Fibroblast of lung (primary cell): ENCODE results near the gene SCRT2. TPM values are rescaled to one million over a fixed set of nuclear protein-coding genes. Genes with fewer than 3 reads are reported as not detected.
"Not testable (repeated sequence)": the region's sequence is repeated elsewhere in the genome, so short reads cannot be mapped to it uniquely, and the experiment has no call there.

ENCODE experiments used
- DNase-seq, 2 donors: peaks; one replicate each; pipeline versions ENCODE4 v3.0.0 to v3.0.0-alpha.2; 2010; ENCODE audit warnings: low read depth in 2 of 2
- H2AFZ ChIP-seq: 2 replicates; pipeline ENCODE4 v1.5.1; 2012; ENCODE audit warnings: low read length, control low read depth, inconsistent platforms
- H3K27ac ChIP-seq: 2 replicates; pipeline ENCODE4 v1.5.1; 2011; ENCODE audit warnings: low read length, control low read depth; ENCODE audit not compliant: insufficient read depth
- H3K27me3 ChIP-seq: 2 replicates; pipeline ENCODE4 v1.5.1; 2011; ENCODE audit warnings: mild to moderate bottlenecking, low read length; ENCODE audit not compliant: control insufficient read depth, insufficient read depth
- H3K36me3 ChIP-seq: 2 replicates; pipeline ENCODE4 v1.5.1; 2011; ENCODE audit warnings: low read length; ENCODE audit not compliant: control insufficient read depth, insufficient read depth
- H3K4me1 ChIP-seq: 2 replicates; pipeline ENCODE4 v1.5.1; 2011; ENCODE audit warnings: low read length; ENCODE audit not compliant: control insufficient read depth, insufficient read depth; ENCODE audit errors: extremely low read depth
- H3K4me2 ChIP-seq: 2 replicates; pipeline ENCODE4 v1.5.1; 2011; ENCODE audit warnings: low read length, control low read depth; ENCODE audit not compliant: insufficient read depth; ENCODE audit errors: extremely low read depth
- H3K4me3 ChIP-seq, 4 experiments: fragments of 200-600 bp in 1 of 4; sonication (generic) in 1 of 4; replicated peaks in 1 of 4; 2 replicates each; pipeline ENCODE4 v1.5.1; 2011 to 2016; ENCODE audit warnings: low read length in 4 of 4, low read depth in 3 of 4, mild to moderate bottlenecking in 3 of 4, control low read depth in 2 of 4, inconsistent platforms in 1 of 4, mixed read lengths in 1 of 4; ENCODE audit not compliant: insufficient read depth in 1 of 4; ENCODE audit errors: control extremely low read depth in 1 of 4
- H3K79me2 ChIP-seq: 2 replicates; pipeline ENCODE4 v1.5.1; 2012; ENCODE audit warnings: mild to moderate bottlenecking, low read length, inconsistent platforms; ENCODE audit not compliant: control insufficient read depth, insufficient read depth
- H3K9ac ChIP-seq: 2 replicates; pipeline ENCODE4 v1.5.1; 2011; ENCODE audit warnings: mild to moderate bottlenecking, low read length, control low read depth; ENCODE audit not compliant: insufficient read depth
- H3K9me3 ChIP-seq: 2 replicates; pipeline ENCODE4 v1.5.1; 2012; ENCODE audit warnings: low read depth, low read length; ENCODE audit not compliant: control insufficient read depth, insufficient read depth
- H4K20me1 ChIP-seq: 2 replicates; pipeline ENCODE4 v1.5.1; 2011; ENCODE audit warnings: low read length; ENCODE audit not compliant: control insufficient read depth, insufficient read depth; ENCODE audit errors: extremely low read depth
- CTCF ChIP-seq, 2 donors: IDR thresholded peaks in 1 of 2; conservative IDR thresholded peaks in 1 of 2; 1 replicate in 1 of 2; 2 replicates in 1 of 2; pipeline ENCODE4 v1.5.1; 2011 to 2012; ENCODE audit warnings: low read length in 2 of 2, control low read depth in 1 of 2, inconsistent platforms in 1 of 2, low read depth in 1 of 2, mild to moderate bottlenecking in 1 of 2
- EZH2 ChIP-seq: IDR thresholded peaks from 2 replicates; pipeline ENCODE4 v1.5.1; 2012; ENCODE audit warnings: low read length, control low read depth, mild to moderate bottlenecking; ENCODE audit errors: missing control alignments
- polyA minus RNA-seq: library from RNA; depleted of rRNA, polyadenylated mRNA; stranded (reverse); fragments of >200 nt; gene quantifications from 2 replicates; pipeline ENCODE4 v1.2.3, GENCODE V29; 2011; ENCODE audit warnings: low replicate concordance
- polyA plus RNA-seq, 2 donors: library from polyadenylated mRNA; depleted of rRNA in 1 of 2; stranded (reverse) in 1 of 2; unstranded in 1 of 2; fragments of >200 nt; gene quantifications; 2 replicates each; pipeline ENCODE4 v1.2.1, GENCODE V29; 2011 to 2012; ENCODE audit warnings: missing spikeins in 1 of 2
- total RNA-seq: library from RNA; depleted of rRNA; stranded (reverse); fragments of >200 nt; gene quantifications from 2 replicates; pipeline ENCODE4 v1.2.1, GENCODE V29; 2014

SCRT2 gene
- total RNA-seq: not detected in 2 replicates
- not detected in 2 replicates for polyA plus RNA-seq
- polyA plus RNA-seq (2012): not detected in 2 replicates
- not detected in 2 replicates for polyA minus RNA-seq

- H4K20me1 ChIP-seq: no peaks in the 10 kb centered on the region
- no peaks in the 10 kb centered on the region for H3K4me1 ChIP-seq
- H3K27me3 ChIP-seq: peaks cover 51% of the 10 kb centered on the region
- H3K27ac ChIP-seq: no peak within 1 kb of the TSS
- no peaks in the 10 kb centered on the region for H3K79me2 ChIP-seq
- no peak within 1 kb of the TSS for H3K9ac ChIP-seq
- no peaks in the 10 kb centered on the region for H3K9me3 ChIP-seq
- H2AFZ ChIP-seq: no peak within 1 kb of the TSS
- no peaks in the 10 kb centered on the region for H3K36me3 ChIP-seq
- peak; percentile 63 to 66 for DNase-seq
- H3K4me3 ChIP-seq: no peak within 1 kb of the TSS
- peak; percentile 48 for TF ChIP-seq EZH2
- no peak for TF ChIP-seq CTCF (conservative IDR thresholded peaks at IDR 0.05 in 1 of 2, IDR thresholded peaks at IDR 0.05 in 1 of 2; ENCODE audit: low read depth in 1 of 2, low read length in 2 of 2)
- no peak within 1 kb of the TSS for H3K4me2 ChIP-seq
These were observed at the start of gene SCRT2 for GRCh38 chr20:675453-676314. TSS of gene SCRT2 (minus strand) at chr20:675802. CDS start at chr20:675601, 201 bp downstream.

- not testable (repeated sequence) for H2AFZ ChIP-seq, H4K20me1 ChIP-seq, H3K4me3 ChIP-seq, DNase-seq, H3K79me2 ChIP-seq, H3K36me3 ChIP-seq, H3K9me3 ChIP-seq, H3K4me2 ChIP-seq, H3K27ac ChIP-seq, H3K4me1 ChIP-seq, H3K9ac ChIP-seq
- peaks cover 18% of the 10 kb centered on the region for H3K27me3 ChIP-seq
These were observed 49.2 kb upstream of the SCRT2 start for GRCh38 chr20:724797-725196.

- Histone ChIP-seq H3K27me3 (peaks cover 15% of the 10 kb centered on the region), H2AFZ (no peak overlapping the region), H3K79me2 (no peaks in the 10 kb centered on the region), H3K9me3 (no peaks in the 10 kb centered on the region), H3K4me2 (no peak overlapping the region), H3K36me3 (no peaks in the 10 kb centered on the region), H4K20me1 (no peaks in the 10 kb centered on the region), H3K27ac (no peak overlapping the region), H3K9ac (no peak overlapping the region), H3K4me3 (no peak overlapping the region), H3K4me1 (no peaks in the 10 kb centered on the region)
- TF ChIP-seq CTCF (conservative IDR thresholded peaks at IDR 0.05 in 1 of 2, IDR thresholded peaks at IDR 0.05 in 1 of 2; ENCODE audit: low read depth in 1 of 2, low read length in 2 of 2): no peak
- no peak for TF ChIP-seq EZH2
- DNase-seq: no peak
These were observed 48.2 kb upstream of the SCRT2 start for GRCh38 chr20:723756-724155.
